Spinal cord (tissue), 10 donors: ENCODE measurements around the gene PRG2. TPM values are rescaled to one million over a fixed set of nuclear protein-coding genes. Genes with fewer than 3 reads are reported as not detected.

Experiments used
- DNase-seq, 6 donors: peaks; one replicate each; pipeline versions ENCODE4 v3.0.0 to v3.0.0-alpha.2; 2013 to 2015; ENCODE audit warnings: low spot score in 6 of 6, low read depth in 4 of 6
- H3K27ac ChIP-seq: one replicate; pipeline ENCODE4 v1.5.1; 2013; ENCODE audit warnings: low read depth, low read length, control low read depth
- H3K27me3 ChIP-seq: one replicate; pipeline ENCODE4 v1.6.1; 2013; ENCODE audit warnings: low read length; ENCODE audit not compliant: control insufficient read depth, insufficient read depth
- H3K36me3 ChIP-seq: one replicate; pipeline ENCODE4 v1.6.1; 2013; ENCODE audit warnings: low read length; ENCODE audit not compliant: control insufficient read depth, insufficient read depth
- H3K4me1 ChIP-seq: one replicate; pipeline ENCODE4 v1.6.1; 2013; ENCODE audit warnings: low read length; ENCODE audit not compliant: control insufficient read depth, insufficient read depth
- H3K4me3 ChIP-seq: one replicate; pipeline ENCODE4 v1.5.1; 2013; ENCODE audit warnings: low read depth, low read length, control low read depth
- H3K9me3 ChIP-seq: one replicate; pipeline ENCODE4 v1.6.1; 2013; ENCODE audit warnings: low read length; ENCODE audit not compliant: control insufficient read depth, insufficient read depth
- WGBS: methylation state at CpG from one replicate; pipeline ENCODE4 v1.1.5; 2013; ENCODE audit warnings: missing lambda C conversion rate; ENCODE audit not compliant: insufficient coverage; 5-methylcytosine and 5-hydroxymethylcytosine counted together
- polyA plus RNA-seq, 2 donors: library from polyadenylated mRNA; unstranded; fragments of 120-200 nt; gene quantifications; one replicate each; pipeline ENCODE4 v1.2.1, GENCODE V29; 2013; ENCODE audit not compliant: insufficient read length in 2 of 2
- total RNA-seq, 2 donors: library from RNA; depleted of rRNA in 1 of 2; stranded (reverse); fragments of 120-200 nt in 1 of 2; fragments of >200 nt in 1 of 2; gene quantifications; one replicate each; pipeline versions ENCODE4 v1.2.3 to v1.2.4, GENCODE V29; 2013 to 2014
- donor health status: healthy.

The PRG2 gene
- total and polyA plus RNA-seq, 4 donors: 0.22 to 6.4 (median 1.4) TPM

GRCh38 chr11:57421066-57421465, 30.6 kb upstream of the PRG2 start:
- Histone ChIP-seq H3K9me3 (no peaks in the 10 kb centered on the region), H3K4me3 (no peak overlapping the region), H3K4me1 (peaks cover 19% of the 10 kb centered on the region), H3K27me3 (no peaks in the 10 kb centered on the region), H3K36me3 (peaks cover 11% of the 10 kb centered on the region), H3K27ac (no peak overlapping the region)
- WGBS: 70% methylated on average over 2 of the region's 4 CpGs
- DNase-seq: no peak

- peaks cover 20% of the 10 kb centered on the region for H3K36me3 ChIP-seq
- no peak overlapping the region for H3K27ac ChIP-seq
- H3K4me3 ChIP-seq: no peak overlapping the region
- no peak for DNase-seq
- 90% methylated on average over 2 of the region's 3 CpGs for WGBS
- no peaks in the 10 kb centered on the region for H3K9me3 ChIP-seq
- H3K4me1 ChIP-seq: peaks cover 3% of the 10 kb centered on the region
- no peaks in the 10 kb centered on the region for H3K27me3 ChIP-seq
These were observed 28.7 kb upstream of the PRG2 start for GRCh38 chr11:57419146-57419545.

GRCh38 chr11:57418131-57418530, 27.7 kb upstream of the PRG2 start:
- no peak overlapping the region for H3K4me3 ChIP-seq
- H3K9me3 ChIP-seq: no peaks in the 10 kb centered on the region
- H3K4me1 ChIP-seq: no peaks in the 10 kb centered on the region
- H3K27ac ChIP-seq: no peak overlapping the region
- no peaks in the 10 kb centered on the region for H3K27me3 ChIP-seq
- peaks cover 25% of the 10 kb centered on the region for H3K36me3 ChIP-seq
- no peak for DNase-seq

GRCh38 chr11:57417056-57417455, 26.6 kb upstream of the PRG2 start:
- WGBS: 84% methylated on average over 4 of the region's 4 CpGs
- Histone ChIP-seq H3K4me3 (no peak overlapping the region), H3K36me3 (peaks cover 25% of the 10 kb centered on the region), H3K27ac (no peak overlapping the region), H3K4me1 (no peaks in the 10 kb centered on the region), H3K9me3 (no peaks in the 10 kb centered on the region), H3K27me3 (no peaks in the 10 kb centered on the region)
- peak in 1 of 6 donors; percentile 82 for DNase-seq

GRCh38 chr11:57416436-57416835, 26.0 kb upstream of the PRG2 start:
- H3K9me3 ChIP-seq: no peaks in the 10 kb centered on the region
- no peak overlapping the region for H3K4me3 ChIP-seq
- H3K36me3 ChIP-seq: peaks cover 25% of the 10 kb centered on the region
- H3K4me1 ChIP-seq: no peaks in the 10 kb centered on the region
- no peak for DNase-seq
- H3K27me3 ChIP-seq: no peaks in the 10 kb centered on the region
- H3K27ac ChIP-seq: no peak overlapping the region
- WGBS: 100% methylated on average over 1 of the region's 3 CpGs

- WGBS: 100% methylated on average over 2 of the region's 11 CpGs
- no peaks in the 10 kb centered on the region for H3K27me3 ChIP-seq
- H3K4me1 ChIP-seq: no peaks in the 10 kb centered on the region
- no peak overlapping the region for H3K4me3 ChIP-seq
- DNase-seq: no peak
- no peaks in the 10 kb centered on the region for H3K9me3 ChIP-seq
- H3K36me3 ChIP-seq: peaks cover 25% of the 10 kb centered on the region
- no peak overlapping the region for H3K27ac ChIP-seq
These were observed 24.3 kb upstream of the PRG2 start for GRCh38 chr11:57414612-57415212.

GRCh38 chr11:57413681-57414080, 23.2 kb upstream of the PRG2 start:
- H3K36me3 ChIP-seq: peaks cover 36% of the 10 kb centered on the region
- H3K27me3 ChIP-seq: no peaks in the 10 kb centered on the region
- no peaks in the 10 kb centered on the region for H3K4me1 ChIP-seq
- H3K4me3 ChIP-seq: no peak overlapping the region
- H3K9me3 ChIP-seq: no peaks in the 10 kb centered on the region
- 87% methylated on average over 4 of the region's 4 CpGs for WGBS
- no peak for DNase-seq
- no peak overlapping the region for H3K27ac ChIP-seq

GRCh38 chr11:57410287-57410686, 19.8 kb upstream of the PRG2 start:
- DNase-seq: no peak
- H3K27ac ChIP-seq: no peak overlapping the region
- no peaks in the 10 kb centered on the region for H3K27me3 ChIP-seq
- H3K9me3 ChIP-seq: no peaks in the 10 kb centered on the region
- no peak overlapping the region for H3K4me3 ChIP-seq
- peaks cover 11% of the 10 kb centered on the region for H3K4me1 ChIP-seq
- peaks cover 40% of the 10 kb centered on the region for H3K36me3 ChIP-seq

GRCh38 chr11:57409321-57410100, 19.1 kb upstream of the PRG2 start:
- Histone ChIP-seq H3K9me3 (no peaks in the 10 kb centered on the region), H3K27ac (no peak overlapping the region), H3K4me3 (no peak overlapping the region), H3K4me1 (peaks cover 11% of the 10 kb centered on the region), H3K27me3 (no peaks in the 10 kb centered on the region), H3K36me3 (peaks cover 33% of the 10 kb centered on the region)
- WGBS: 95% methylated on average over 16 of the region's 18 CpGs
- no peak for DNase-seq

- peaks cover 27% of the 10 kb centered on the region for H3K36me3 ChIP-seq
- WGBS: 100% methylated on average over 2 of the region's 2 CpGs
- no peak overlapping the region for H3K27ac ChIP-seq
These were observed 18.3 kb upstream of the PRG2 start for GRCh38 chr11:57408771-57409170.

More at GRCh38 chr11:57408771-57409170, 18.3 kb upstream of the PRG2 start:
- Histone ChIP-seq H3K4me3 (no peak overlapping the region), H3K4me1 (peaks cover 11% of the 10 kb centered on the region), H3K9me3 (no peaks in the 10 kb centered on the region), H3K27me3 (no peaks in the 10 kb centered on the region)
- no peak for DNase-seq
